CD4-positive, alpha-beta T cell treated with Interleukin-1 beta for 1 hour (primary cell): ENCODE data around the gene MSH2.
A peak's percentile ranks its signal among the peaks of the same experiment; 100 is the strongest.
"Not testable (repeated sequence)": the region's sequence is repeated elsewhere in the genome, so short reads cannot be mapped to it uniquely, and the experiment has no call there.

Experiments
- DNase-seq, 2 donors: peaks; one replicate each; pipeline ENCODE4 v3.0.0-alpha.2; 2020 to 2022

MSH2 gene

DNA sequence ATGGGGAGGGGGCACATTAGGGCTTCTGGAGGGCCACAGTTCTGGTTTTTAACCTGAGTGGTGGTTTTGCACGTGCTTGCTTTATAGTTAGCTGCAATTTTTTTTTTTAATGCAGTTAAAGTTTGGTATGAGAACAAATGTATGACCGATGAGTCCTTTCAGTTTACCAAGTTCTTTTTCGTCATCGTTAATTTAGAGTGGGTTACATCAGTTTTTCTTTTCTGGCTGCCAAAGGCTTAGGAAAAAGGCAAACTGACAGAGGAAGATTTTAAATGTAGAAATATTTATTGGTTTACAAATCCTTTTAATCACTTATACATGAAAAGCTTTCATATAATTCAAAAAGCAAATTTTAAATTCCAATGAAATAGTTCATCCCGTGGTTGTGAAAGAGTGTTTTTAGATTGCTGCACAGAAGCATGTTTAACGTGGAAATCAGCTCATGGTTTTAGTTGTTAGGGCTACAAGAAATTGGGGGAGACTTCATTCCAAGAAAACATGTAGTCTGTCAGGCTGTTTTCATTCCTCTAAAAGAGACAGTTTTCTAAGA lies 82.9 kb downstream of the MSH2 start:
- no peak for DNase-seq

GRCh38 chr2:47486841-47487497 lies 84.0 kb downstream of the MSH2 start:
- DNase-seq, result peak in 1 of 2 donors; percentile 3

GRCh38 chr2:47487498-47487875 lies 84.5 kb downstream of the MSH2 start:
- DNase-seq, result no peak

DNA sequence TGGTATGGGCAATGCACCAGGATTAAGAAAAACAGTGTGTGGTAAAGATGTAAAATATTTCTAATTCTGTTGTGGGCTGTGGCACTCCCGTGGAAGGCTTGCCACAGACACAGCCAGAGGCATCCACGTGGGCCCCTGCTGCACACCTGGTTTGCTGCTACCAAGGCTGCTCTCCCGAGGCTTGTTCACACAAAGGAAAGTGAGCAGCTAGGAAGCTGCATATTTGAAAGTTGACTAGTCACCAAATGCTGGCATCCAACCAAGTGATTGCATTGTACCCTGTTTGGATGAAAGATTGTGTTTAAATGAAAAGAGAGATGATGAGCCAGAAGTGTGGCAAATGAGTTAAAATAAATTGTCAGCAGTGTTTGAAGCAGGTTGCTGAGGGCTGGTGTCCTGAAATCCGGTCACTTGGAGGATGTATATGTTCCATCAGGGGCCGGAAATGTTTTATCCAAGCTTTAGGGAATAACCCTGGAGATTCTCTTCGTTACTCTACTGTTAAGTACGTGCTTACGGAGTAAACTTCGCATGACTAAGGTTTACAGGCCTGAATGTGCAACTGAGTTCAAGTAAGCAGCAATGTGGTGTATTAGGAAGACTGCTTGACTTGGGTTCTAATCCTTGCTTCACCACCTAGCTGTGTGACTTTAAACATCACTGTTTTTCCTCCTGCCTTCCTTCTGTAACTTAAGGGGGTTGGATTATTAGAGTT lies 86.1 kb downstream of the MSH2 start:
- no peak for DNase-seq

DNA sequence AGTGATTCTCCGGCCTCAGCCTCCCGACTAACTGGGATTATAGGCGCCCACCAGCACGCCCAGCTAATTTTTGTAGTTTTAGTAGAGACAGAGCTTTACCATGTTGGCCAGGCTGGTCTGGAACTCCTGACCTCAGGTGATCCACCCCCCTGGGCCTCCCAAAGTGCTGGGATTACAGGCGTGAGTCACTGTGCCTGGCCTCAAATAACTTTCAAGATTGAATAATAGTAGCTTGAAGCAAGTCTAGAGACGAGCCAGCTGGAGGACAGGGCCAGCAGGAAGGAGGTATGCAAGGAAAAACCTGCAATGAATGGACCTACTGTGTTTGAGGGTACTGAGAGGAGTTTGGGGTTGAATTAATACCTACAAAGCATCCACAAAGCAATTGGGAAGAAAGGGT lies 87.5 kb downstream of the MSH2 start:
- DNase-seq, result no peak

GRCh38 chr2:47493317-47494035 lies 90.5 kb downstream of the MSH2 start:
- no peak for DNase-seq

GRCh38 chr2:47494267-47495130 lies 91.5 kb downstream of the MSH2 start:
- no peak for DNase-seq

DNA sequence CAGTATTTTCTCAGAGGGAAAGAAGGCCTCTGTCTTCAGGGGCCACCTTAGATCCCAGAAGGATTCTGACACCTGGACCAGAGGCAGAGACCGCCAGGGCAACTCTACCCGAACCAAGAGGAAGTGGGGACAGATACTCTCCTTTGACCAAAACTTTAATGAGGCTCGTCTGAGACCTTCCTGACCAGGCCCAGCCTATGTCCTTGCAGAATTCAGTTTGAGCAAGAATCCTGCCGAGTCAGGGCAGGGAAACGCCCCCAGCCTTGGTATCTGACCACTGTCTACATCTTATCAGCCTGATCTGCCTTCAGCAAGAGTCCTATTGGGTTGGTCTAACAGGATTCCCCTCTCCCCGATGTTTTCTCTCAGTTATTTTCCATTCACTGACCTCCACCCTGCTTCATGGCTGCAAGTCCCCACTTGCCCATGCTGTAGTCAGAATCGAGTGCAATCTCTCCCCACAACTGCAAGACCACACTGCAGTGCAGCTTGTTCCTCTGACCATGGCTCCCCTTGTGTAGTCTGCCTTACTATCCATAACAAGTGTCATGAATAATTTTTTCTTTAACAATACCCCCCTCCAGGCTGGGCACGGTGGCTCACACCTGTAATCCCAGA lies 95.0 kb downstream of the MSH2 start:
- no peak for DNase-seq

DNA sequence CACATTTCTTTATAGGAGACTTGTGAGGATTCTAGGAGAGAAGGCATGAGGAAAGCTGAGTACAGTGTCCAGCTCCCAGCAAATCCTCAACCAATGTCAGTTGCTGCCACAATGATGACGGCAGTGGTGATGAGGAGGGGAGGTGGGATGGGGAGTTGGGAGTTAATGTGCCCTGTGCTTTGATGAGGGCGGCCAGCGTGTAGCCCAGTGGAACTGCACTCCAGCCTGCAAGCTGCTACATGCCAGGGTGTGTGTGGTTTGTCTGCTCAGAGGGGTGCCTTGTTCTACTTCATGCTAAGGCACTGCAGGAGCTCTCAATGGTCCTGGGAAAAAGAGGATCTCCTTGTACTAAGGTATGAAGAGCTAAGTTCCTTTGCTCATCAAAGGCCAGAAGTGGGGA lies 96.1 kb downstream of the MSH2 start:
- no peak for DNase-seq

DNA sequence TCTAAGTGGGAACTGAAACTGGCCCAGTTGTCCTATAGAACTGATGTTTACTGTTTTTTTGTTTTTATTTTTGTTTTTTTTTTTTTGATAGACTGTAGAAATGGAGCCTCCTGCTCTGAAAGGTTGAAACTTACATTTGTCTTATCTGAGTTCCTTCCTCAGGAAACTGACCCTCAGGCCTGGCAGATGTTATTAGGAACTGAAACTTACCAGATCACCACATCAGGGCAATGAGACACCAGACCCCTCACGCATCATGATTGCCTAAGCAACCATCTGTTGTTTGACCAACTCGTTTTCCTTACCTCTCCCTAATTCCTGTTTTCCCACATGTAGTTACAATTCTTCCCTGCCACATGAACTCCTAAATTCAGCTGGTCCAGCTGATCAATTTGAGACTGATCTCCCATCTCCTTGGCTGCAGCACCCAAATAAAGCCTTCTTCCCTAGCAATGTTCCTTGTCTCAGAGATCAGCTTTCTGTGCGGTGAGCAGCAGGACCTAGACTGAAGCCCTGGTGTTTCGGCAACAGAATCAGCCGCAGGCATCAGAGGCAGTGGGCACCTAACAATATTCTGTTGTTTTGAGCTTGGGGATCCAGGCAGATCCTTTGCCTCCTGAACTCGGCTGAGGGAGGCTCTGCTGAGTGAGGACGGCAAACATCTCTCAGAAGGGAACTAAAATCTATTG lies 96.8 kb downstream of the MSH2 start:
- DNase-seq, result no peak

GRCh38 chr2:47501374-47502200 lies 98.6 kb downstream of the MSH2 start:
- no peak for DNase-seq

DNA sequence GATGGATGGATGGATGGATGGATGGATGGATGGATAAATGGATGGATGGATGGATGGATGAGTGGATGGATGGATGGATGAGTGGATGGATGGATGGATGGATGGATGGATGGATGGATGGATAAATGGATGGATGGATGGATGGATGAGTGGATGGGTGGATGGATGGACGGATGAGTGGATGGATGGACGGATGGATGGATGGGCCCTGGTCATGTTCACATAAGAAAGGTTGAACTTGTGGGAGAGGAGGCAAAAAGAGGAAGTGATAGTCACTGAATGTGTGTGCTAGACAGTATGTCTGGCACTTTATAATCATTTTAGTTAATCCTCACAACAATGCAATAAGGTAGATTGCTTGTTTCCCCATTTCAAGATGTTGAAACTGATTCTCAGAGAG lies 99.5 kb downstream of the MSH2 start:
- not testable (repeated sequence) for DNase-seq

- DNase-seq, result no peak
Measured at GRCh38 chr2:47503481-47504070, 100.6 kb downstream of the MSH2 start.

DNA sequence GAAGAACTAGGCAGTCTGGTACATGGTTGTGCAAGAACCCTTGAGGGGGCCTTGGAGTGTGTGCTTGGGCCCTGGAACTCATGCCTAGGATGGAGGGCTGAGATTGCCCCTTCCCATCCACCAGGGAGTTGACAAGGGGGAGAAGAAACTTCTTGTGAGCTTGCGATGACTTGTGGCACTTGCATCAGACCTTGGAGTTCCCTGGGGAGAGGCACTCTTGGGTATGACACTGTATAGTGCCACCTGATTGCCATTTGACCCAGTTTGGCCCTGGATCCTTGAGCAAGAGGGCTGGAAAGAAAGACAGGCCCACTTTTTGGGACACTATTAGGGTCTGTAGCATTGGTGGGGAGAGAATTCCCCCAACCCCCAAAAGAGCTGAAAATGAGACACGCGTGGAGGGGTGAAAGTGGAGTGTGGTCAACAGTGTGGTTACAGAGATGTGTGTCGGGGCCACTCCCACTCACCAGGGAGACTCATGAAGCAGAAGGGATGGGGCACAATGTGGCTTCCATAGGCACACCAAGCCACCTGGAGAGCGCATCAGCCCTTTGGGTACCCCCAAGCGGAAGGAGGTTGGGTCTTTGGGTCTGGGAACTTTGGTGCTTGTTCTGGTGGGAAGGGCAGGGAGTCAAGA lies 101.3 kb downstream of the MSH2 start:
- DNase-seq, result no peak

DNA sequence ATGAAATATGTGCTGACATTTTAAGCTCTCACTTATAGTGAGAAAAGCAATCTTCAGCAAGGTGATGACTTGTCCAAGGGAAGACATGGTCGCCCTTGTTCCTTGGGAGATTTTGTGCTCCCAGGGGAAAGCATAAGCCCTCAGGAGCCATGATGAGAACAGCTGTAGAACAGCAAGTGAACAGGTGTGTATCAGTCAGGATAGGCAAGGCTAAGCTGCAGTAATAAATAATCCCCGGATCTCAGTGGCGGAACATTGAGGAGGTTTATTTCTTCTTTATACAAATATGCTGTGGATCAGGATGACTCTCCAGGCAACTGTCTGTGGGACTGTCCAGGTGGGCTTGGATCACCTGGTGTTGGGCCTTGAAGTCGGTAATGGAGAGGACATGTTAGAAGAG lies 103.1 kb downstream of the MSH2 start:
- no peak for DNase-seq

DNA sequence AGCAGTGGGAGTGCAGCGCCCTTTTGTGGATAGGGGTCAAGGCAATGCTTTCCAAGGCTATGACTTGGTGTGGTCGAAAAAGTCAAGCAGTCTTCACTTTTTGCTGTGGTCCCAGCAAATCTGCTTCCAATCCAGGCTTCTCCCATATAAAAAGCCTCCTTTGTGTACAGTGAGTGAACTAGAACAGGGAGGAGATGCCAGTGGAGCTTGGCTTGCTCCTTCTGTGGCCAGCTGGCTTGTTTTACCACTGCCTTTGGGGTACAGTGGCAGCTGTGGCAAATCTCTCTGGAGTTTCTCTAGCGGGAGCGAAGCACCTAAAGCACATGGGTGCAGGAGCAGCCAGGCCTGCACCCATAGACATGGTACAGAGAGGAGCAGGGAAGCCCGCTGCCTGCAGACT lies 103.5 kb downstream of the MSH2 start:
- no peak for DNase-seq

GRCh38 chr2:47508080-47508479 lies 105.1 kb downstream of the MSH2 start:
- no peak for DNase-seq

GRCh38 chr2:47508641-47509040 lies 105.7 kb downstream of the MSH2 start:
- DNase-seq, result no peak

- DNase-seq, result no peak
Measured at GRCh38 chr2:47509250-47509649, 106.3 kb downstream of the MSH2 start.

DNA sequence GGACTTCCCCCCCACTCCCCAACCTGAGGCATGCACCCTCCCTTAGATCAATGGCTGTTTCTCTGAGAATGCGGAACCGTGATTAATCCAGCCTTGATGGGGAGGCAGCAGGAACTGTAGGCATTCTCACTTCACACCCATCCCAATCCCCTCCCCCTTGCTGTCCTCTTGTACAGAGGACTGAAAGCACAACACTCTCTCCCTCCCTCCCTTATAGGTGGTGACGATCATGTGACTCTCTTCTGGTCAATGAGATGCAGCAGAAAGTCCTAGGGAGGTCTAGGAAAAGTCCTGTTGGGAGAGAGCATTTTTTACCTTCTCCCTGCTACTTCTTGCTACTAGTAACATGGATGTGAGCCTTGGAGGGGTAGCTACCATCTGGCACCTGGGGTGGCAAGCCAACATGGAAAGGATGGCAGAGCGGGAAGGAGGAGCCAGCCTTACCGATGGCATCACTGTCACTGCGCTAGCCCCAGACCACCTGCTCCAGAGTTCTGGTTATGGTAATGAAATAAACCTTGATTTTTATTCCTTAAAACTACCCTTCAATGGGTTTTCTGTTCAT lies 106.9 kb downstream of the MSH2 start:
- DNase-seq, result no peak
